Measurements from ENCODE around the gene DOP1A. TPM values are rescaled to one million over a fixed set of nuclear protein-coding genes. Genes with fewer than 3 reads are reported as not detected.

The DOP1A gene
- total and polyA plus RNA-seq, 2 of the 13 experiments (the other 11 are each of a cell fraction or from before 2014, with no cell fraction given), result 5.2 to 16.7 TPM

DNA sequence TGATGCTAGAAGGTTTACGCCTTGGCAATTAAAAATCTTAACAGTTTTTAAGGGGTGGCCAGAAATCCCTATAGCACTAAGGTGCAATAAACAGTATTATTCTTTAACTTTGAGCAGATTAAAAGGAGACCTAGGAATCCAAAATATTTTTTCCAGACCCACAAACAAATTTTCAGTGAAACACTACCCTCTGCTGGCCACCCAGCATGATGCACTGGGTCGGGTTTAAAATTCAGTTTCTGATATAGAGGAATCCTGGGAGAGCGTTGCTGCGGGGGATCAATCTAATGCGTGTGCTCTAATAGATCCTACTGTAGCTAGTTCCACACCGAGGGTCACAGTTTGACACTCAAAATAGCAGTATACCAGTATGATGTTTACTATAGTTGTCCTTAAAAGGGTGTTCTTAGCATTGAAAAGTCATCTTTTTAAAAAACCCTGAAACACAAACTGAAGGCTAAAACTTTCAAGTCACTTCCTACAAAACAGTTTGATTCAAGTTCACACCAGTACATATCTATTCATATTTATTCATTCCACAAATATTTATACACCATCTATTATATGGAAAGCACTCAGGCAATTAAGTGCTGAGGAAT is 12.0 kb upstream of the DOP1A start:
- H3K36me3 ChIP-seq (replicated peaks in 1 of 2; ENCODE audit: control insufficient read depth in 1 of 2, insufficient read depth in 2 of 2, low read length in 2 of 2), result peaks cover 16 to 29% of the 10 kb centered on the region in 2 experiments
- no peaks in the 10 kb centered on the region for H3K79me2 ChIP-seq (ENCODE audit: insufficient read depth, low read length)
- H3K4me2 ChIP-seq (ENCODE audit: low read depth, low read length), result no peak overlapping the region
- TF ChIP-seq CEBPB (IDR thresholded peaks at IDR 0.05; ENCODE audit: borderline replicate concordance, low read depth, low read length) (no peak), ZSCAN29 (CRISPR knock-in tag; conservative IDR thresholded peaks at IDR 0.05) (no peak), ZNF564 (CRISPR knock-in tag; IDR thresholded peaks at IDR 0.05) (no peak), RAD21 (CRISPR knock-in tag; IDR thresholded peaks at IDR 0.05) (peak; percentile 60), SMC3 (IDR thresholded peaks at IDR 0.05; ENCODE audit: low read length) (peak; percentile 72), KLF11 (CRISPR knock-in tag; IDR thresholded peaks at IDR 0.05) (no peak), STAG1 (CRISPR knock-in tag; IDR thresholded peaks at IDR 0.05) (peak; percentile 85)
- TF ChIP-seq, protein P1, sequence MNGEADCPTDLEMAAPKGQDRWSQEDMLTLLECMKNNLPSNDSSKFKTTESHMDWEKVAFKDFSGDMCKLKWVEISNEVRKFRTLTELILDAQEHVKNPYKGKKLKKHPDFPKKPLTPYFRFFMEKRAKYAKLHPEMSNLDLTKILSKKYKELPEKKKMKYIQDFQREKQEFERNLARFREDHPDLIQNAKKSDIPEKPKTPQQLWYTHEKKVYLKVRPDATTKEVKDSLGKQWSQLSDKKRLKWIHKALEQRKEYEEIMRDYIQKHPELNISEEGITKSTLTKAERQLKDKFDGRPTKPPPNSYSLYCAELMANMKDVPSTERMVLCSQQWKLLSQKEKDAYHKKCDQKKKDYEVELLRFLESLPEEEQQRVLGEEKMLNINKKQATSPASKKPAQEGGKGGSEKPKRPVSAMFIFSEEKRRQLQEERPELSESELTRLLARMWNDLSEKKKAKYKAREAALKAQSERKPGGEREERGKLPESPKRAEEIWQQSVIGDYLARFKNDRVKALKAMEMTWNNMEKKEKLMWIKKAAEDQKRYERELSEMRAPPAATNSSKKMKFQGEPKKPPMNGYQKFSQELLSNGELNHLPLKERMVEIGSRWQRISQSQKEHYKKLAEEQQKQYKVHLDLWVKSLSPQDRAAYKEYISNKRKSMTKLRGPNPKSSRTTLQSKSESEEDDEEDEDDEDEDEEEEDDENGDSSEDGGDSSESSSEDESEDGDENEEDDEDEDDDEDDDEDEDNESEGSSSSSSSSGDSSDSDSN (CRISPR knock-in tag; IDR thresholded peaks at IDR 0.05), result no peak
- TF ChIP-seq, protein P2, sequence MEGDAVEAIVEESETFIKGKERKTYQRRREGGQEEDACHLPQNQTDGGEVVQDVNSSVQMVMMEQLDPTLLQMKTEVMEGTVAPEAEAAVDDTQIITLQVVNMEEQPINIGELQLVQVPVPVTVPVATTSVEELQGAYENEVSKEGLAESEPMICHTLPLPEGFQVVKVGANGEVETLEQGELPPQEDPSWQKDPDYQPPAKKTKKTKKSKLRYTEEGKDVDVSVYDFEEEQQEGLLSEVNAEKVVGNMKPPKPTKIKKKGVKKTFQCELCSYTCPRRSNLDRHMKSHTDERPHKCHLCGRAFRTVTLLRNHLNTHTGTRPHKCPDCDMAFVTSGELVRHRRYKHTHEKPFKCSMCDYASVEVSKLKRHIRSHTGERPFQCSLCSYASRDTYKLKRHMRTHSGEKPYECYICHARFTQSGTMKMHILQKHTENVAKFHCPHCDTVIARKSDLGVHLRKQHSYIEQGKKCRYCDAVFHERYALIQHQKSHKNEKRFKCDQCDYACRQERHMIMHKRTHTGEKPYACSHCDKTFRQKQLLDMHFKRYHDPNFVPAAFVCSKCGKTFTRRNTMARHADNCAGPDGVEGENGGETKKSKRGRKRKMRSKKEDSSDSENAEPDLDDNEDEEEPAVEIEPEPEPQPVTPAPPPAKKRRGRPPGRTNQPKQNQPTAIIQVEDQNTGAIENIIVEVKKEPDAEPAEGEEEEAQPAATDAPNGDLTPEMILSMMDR (CRISPR knock-in tag; IDR thresholded peaks at IDR 0.05), result peak; percentile 71
- FAIRE-seq, result peak; percentile 48
- WGBS (ENCODE audit: low lambda C conversion rate), result 65% methylated on average over 6 of the region's 6 CpGs
- no peaks in the 10 kb centered on the region for H3K9me3 ChIP-seq (ENCODE audit: low read length)
- H3K27ac ChIP-seq (ENCODE audit: extremely low read length, insufficient read depth, low read length), result no peak overlapping the region
- peak; percentile 31 for DNase-seq (ENCODE audit: low spot score)
- ATAC-seq, result peak; percentile 67
- CTCF ChIA-PET (ENCODE audit: low intra/inter-chr PET ratio, low total read pairs), result interaction anchor here (1.2 to 2.6 kb wide), 3 partner anchors 692 to 803 kb away, joined by 3 to 20 read pairs (median 11); no protein-coding TSS in a partner anchor
- POLR2A ChIA-PET, result no interaction called here
- no peaks in the 10 kb centered on the region for H3K27me3 ChIP-seq (ENCODE audit: control insufficient read depth in 1 of 2, insufficient read depth in 2 of 2, low read length in 2 of 2)
- no peaks in the 10 kb centered on the region for H3K4me1 ChIP-seq (ENCODE audit: insufficient read depth, low read length)
- no peak overlapping the region for H2AFZ ChIP-seq (ENCODE audit: low read length)
- intact Hi-C loops (cut with micrococcal nuclease; ENCODE audit: unreplicated experiment) (loop anchor here (1.0 to 10.0 kb wide), 4 partner anchors 271 to 803 kb away; no protein-coding TSS in a partner anchor), in situ Hi-C loops (cut with HindIII; ENCODE audit: extremely low pct_ligation_motif_present, low pct_unique_long_range_greater_than_20kb) (loop anchor here (5.0 to 25.0 kb wide), 3 partner anchors 468 to 783 kb away; partner anchors contain the start of gene TPBG)
- H3K9ac ChIP-seq (ENCODE audit: insufficient read depth, low read depth, low read length), result no peak overlapping the region
- H3K4me3 ChIP-seq (replicated peaks in 1 of 3; ENCODE audit: insufficient read depth in 1 of 3, low read depth in 2 of 3, low read length in 3 of 3), result no peak overlapping the region
- no peaks in the 10 kb centered on the region for H4K20me1 ChIP-seq (ENCODE audit: insufficient read depth, low read length)
- BruUV-seq (replicated peaks), result no TSS peak
